Loucy (cell line): ENCODE results near the gene RHOT1.

ENCODE experiments used
- EZH2phosphoT487 ChIP-seq: fragments of 200-600 bp; IDR thresholded peaks from 2 replicates; pipeline ENCODE4 v1.6.1; 2018; ENCODE audit warnings: antibody characterized with exemption, mild to moderate bottlenecking, moderate library complexity, borderline replicate concordance
- TF ChIP-seq, protein P1 (sequence below): fragments of 200-600 bp; sonication (generic); conservative IDR thresholded peaks from 2 replicates; pipeline ENCODE4 v1.5.1; 2014; ENCODE audit warnings: mild to moderate bottlenecking, antibody characterized with exemption, low read length

- TF ChIP-seq, protein P1, sequence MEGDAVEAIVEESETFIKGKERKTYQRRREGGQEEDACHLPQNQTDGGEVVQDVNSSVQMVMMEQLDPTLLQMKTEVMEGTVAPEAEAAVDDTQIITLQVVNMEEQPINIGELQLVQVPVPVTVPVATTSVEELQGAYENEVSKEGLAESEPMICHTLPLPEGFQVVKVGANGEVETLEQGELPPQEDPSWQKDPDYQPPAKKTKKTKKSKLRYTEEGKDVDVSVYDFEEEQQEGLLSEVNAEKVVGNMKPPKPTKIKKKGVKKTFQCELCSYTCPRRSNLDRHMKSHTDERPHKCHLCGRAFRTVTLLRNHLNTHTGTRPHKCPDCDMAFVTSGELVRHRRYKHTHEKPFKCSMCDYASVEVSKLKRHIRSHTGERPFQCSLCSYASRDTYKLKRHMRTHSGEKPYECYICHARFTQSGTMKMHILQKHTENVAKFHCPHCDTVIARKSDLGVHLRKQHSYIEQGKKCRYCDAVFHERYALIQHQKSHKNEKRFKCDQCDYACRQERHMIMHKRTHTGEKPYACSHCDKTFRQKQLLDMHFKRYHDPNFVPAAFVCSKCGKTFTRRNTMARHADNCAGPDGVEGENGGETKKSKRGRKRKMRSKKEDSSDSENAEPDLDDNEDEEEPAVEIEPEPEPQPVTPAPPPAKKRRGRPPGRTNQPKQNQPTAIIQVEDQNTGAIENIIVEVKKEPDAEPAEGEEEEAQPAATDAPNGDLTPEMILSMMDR = no peak
- no peak for TF ChIP-seq EZH2phosphoT487
Measured at GRCh38 chr17:32192379-32192778, 50.1 kb downstream of the RHOT1 start.
